NCI-H2171 (cell line): ENCODE data around the gene PCDH19.

Experiments used
- DNase-seq: peaks from one replicate; lab custom pipeline; 2025; lab: John Stamatoyannopoulos, UW

PCDH19 gene

GRCh38 chrX:100404851-100405250 lies 5.2 kb downstream of the PCDH19 start:
- DNase-seq = no peak

GRCh38 chrX:100395781-100396180 lies 14.3 kb downstream of the PCDH19 start:
- no peak for DNase-seq

- no peak for DNase-seq
Measured at GRCh38 chrX:100381619-100382018, 28.5 kb downstream of the PCDH19 start.

GRCh38 chrX:100379388-100379986 lies 30.6 kb downstream of the PCDH19 start:
- DNase-seq = no peak

- no peak for DNase-seq
Measured at GRCh38 chrX:100377826-100378225, 32.2 kb downstream of the PCDH19 start.

- no peak for DNase-seq
Measured at GRCh38 chrX:100376576-100376975, 33.5 kb downstream of the PCDH19 start.

GRCh38 chrX:100373673-100374072 lies 36.4 kb downstream of the PCDH19 start:
- DNase-seq = no peak

GRCh38 chrX:100368167-100368566 lies 41.9 kb downstream of the PCDH19 start:
- DNase-seq = no peak

- no peak for DNase-seq
Measured at GRCh38 chrX:100363896-100364295, 46.2 kb downstream of the PCDH19 start.

GRCh38 chrX:100358766-100359165 lies 51.3 kb downstream of the PCDH19 start:
- no peak for DNase-seq

GRCh38 chrX:100356351-100356896 lies 53.6 kb downstream of the PCDH19 start:
- DNase-seq = no peak

- no peak for DNase-seq
Measured at GRCh38 chrX:100355680-100356079, 54.4 kb downstream of the PCDH19 start.

- no peak for DNase-seq
Measured at GRCh38 chrX:100353326-100353725, 56.7 kb downstream of the PCDH19 start.

- no peak for DNase-seq
Measured at GRCh38 chrX:100350704-100351489, 59.2 kb downstream of the PCDH19 start.

- no peak for DNase-seq
Measured at GRCh38 chrX:100349391-100349790, 60.7 kb downstream of the PCDH19 start.

GRCh38 chrX:100341142-100341510 lies 68.9 kb downstream of the PCDH19 start:
- DNase-seq = no peak

- DNase-seq = no peak
Measured at GRCh38 chrX:100340491-100341141, 69.5 kb downstream of the PCDH19 start.

- DNase-seq = no peak
Measured at GRCh38 chrX:100328351-100328750, 81.7 kb downstream of the PCDH19 start.

GRCh38 chrX:100319716-100320115 lies 90.4 kb downstream of the PCDH19 start:
- DNase-seq = no peak

- no peak for DNase-seq
Measured at GRCh38 chrX:100316987-100317386, 93.1 kb downstream of the PCDH19 start.

GRCh38 chrX:100315566-100315965 lies 94.5 kb downstream of the PCDH19 start:
- DNase-seq = no peak

- DNase-seq = no peak
Measured at GRCh38 chrX:100299559-100299958, 110.5 kb downstream of the PCDH19 start.

- no peak for DNase-seq
Measured at GRCh38 chrX:100297728-100298127, 112.3 kb downstream of the PCDH19 start.
